Fibroblast of villous mesenchyme (primary cell): ENCODE measurements around the gene GPS1. TPM values are rescaled to one million over a fixed set of nuclear protein-coding genes. Genes with fewer than 3 reads are reported as not detected.

Experiments
- DNase-seq: peaks from one replicate; pipeline ENCODE4 v3.0.0-alpha.2; 2010; ENCODE audit warnings: low read depth
- H3K4me3 ChIP-seq: 2 replicates; pipeline ENCODE4 v1.5.1; 2011; ENCODE audit warnings: low read depth, mild to moderate bottlenecking, low read length
- CTCF ChIP-seq: IDR thresholded peaks from 2 replicates; pipeline ENCODE4 v1.5.1; 2012; ENCODE audit warnings: low read depth, mild to moderate bottlenecking, low read length; ENCODE audit not compliant: insufficient read depth
- total RNA-seq: library from RNA; depleted of rRNA; stranded (reverse); fragments of >200 nt; gene quantifications from 2 replicates; pipeline ENCODE4 v1.2.3, GENCODE V29; 2012

The GPS1 gene
- total RNA-seq, 1 donor, result 104 TPM

GRCh38 chr17:82047914-82048570 is 3.7 kb upstream of the GPS1 start:
- no peak for TF ChIP-seq CTCF
- no peak overlapping the region for H3K4me3 ChIP-seq
- no peak for DNase-seq

GRCh38 chr17:82048571-82048971 is 3.1 kb upstream of the GPS1 start:
- TF ChIP-seq CTCF, result no peak
- H3K4me3 ChIP-seq, result no peak overlapping the region
- DNase-seq, result no peak

GRCh38 chr17:82049106-82049505 is 2.6 kb upstream of the GPS1 start:
- no peak overlapping the region for H3K4me3 ChIP-seq
- no peak for TF ChIP-seq CTCF
- no peak for DNase-seq

GRCh38 chr17:82049521-82049971 is 2.2 kb upstream of the GPS1 start:
- no peak overlapping the region for H3K4me3 ChIP-seq

GRCh38 chr17:82050152-82050760 is 1.4 kb upstream of the GPS1 start:
- TF ChIP-seq CTCF, result no peak
- peak overlapping the region; percentile 68 for H3K4me3 ChIP-seq
- DNase-seq, result no peak

More at GRCh38 chr17:82049521-82049971, 2.2 kb upstream of the GPS1 start:
- no peak for TF ChIP-seq CTCF
- no peak for DNase-seq

GRCh38 chr17:82050761-82051641 is 697 bp upstream of the GPS1 start:
- TF ChIP-seq CTCF, result no peak
- H3K4me3 ChIP-seq, result peak overlapping the region; percentile 68
- peak; percentile 29 for DNase-seq
